OCI-LY7 (cell line): ENCODE measurements around the gene NDOR1. TPM values are rescaled to one million over a fixed set of nuclear protein-coding genes. Genes with fewer than 3 reads are reported as not detected.

Source experiments
- BruUV-seq: library from RNA; stranded (reverse); fragments of 400-500 nt; replicated peaks from 2 replicates; lab custom pipeline; 2021; lab: Mats Ljungman, UMichigan
- CTCF ChIA-PET: fragments of 300-600 bp; sonication (Branson Sonifier 250); formaldehyde crosslinking; loops from one replicate; lab custom pipeline; 2022; ENCODE audit warnings: antibody characterized with exemption; ENCODE audit not compliant: unreplicated experiment; lab: Charles Lee
- POLR2A ChIA-PET: fragments of 300-600 bp; sonication (Branson Sonifier 250); formaldehyde crosslinking; loops from one replicate; lab custom pipeline; 2022; ENCODE audit warnings: antibody characterized with exemption; lab: Charles Lee
- DNase-seq: peaks from one replicate; pipeline ENCODE4 v3.0.0-alpha.2; 2015; ENCODE audit warnings: low spot score
- H2AFZ ChIP-seq: fragments of 200-600 bp; sonication (generic), shearing (Covaris generic); 2 replicates; pipeline ENCODE4 v1.6.1; 2014; ENCODE audit warnings: mild to moderate bottlenecking, antibody characterized with exemption, low read length, moderate library complexity
- H3K27ac ChIP-seq: fragments of 200-600 bp; sonication (generic); 2 replicates; pipeline ENCODE4 v1.5.1; 2014; ENCODE audit warnings: mixed run types, low read depth, mild to moderate bottlenecking, moderate library complexity, low read length, inconsistent platforms; ENCODE audit not compliant: poor library complexity, severe bottlenecking
- H3K36me3 ChIP-seq: fragments of 200-600 bp; sonication (generic); 2 replicates; pipeline ENCODE4 v1.6.1; 2014; ENCODE audit warnings: mild to moderate bottlenecking, antibody characterized with exemption, low read length, moderate library complexity, mixed read lengths; ENCODE audit not compliant: insufficient read depth
- H3K4me1 ChIP-seq: fragments of 200-600 bp; sonication (generic); 2 replicates; pipeline ENCODE4 v1.5.1; 2014; ENCODE audit warnings: mild to moderate bottlenecking, low read length; ENCODE audit not compliant: insufficient read depth, poor library complexity, severe bottlenecking
- H3K4me2 ChIP-seq: fragments of 200-600 bp; sonication (generic); 2 replicates; pipeline ENCODE4 v1.6.1; 2014; ENCODE audit warnings: mild to moderate bottlenecking, low read length
- H3K4me3 ChIP-seq: fragments of 200-600 bp; sonication (generic); 2 replicates; pipeline ENCODE4 v1.5.1; 2014; ENCODE audit warnings: mild to moderate bottlenecking, low read depth, low read length; ENCODE audit not compliant: poor library complexity, severe bottlenecking
- H3K79me2 ChIP-seq: fragments of 200-600 bp; sonication (generic); 2 replicates; pipeline ENCODE4 v1.6.1; 2016; ENCODE audit warnings: low read depth, mild to moderate bottlenecking, low read length, moderate library complexity, mixed read lengths; ENCODE audit not compliant: insufficient read depth
- H3K9me2 ChIP-seq: fragments of 200-600 bp; sonication (generic); 2 replicates; pipeline ENCODE4 v1.6.1; 2016; ENCODE audit warnings: mild to moderate bottlenecking, low read length, mixed read lengths; ENCODE audit not compliant: insufficient read depth
- H3K9me3 ChIP-seq: fragments of 200-600 bp; sonication (generic); 2 replicates; pipeline ENCODE4 v1.6.1; 2014; ENCODE audit warnings: mild to moderate bottlenecking, mixed run types, low read length, mixed read lengths
- H4K20me1 ChIP-seq: fragments of 200-600 bp; sonication (generic); 2 replicates; pipeline ENCODE4 v1.6.1; 2014; ENCODE audit warnings: mild to moderate bottlenecking, antibody characterized with exemption, low read length, moderate library complexity, mixed read lengths; ENCODE audit not compliant: insufficient read depth
- EZH2phosphoT487 ChIP-seq: fragments of 200-600 bp; sonication (generic); IDR thresholded peaks from 2 replicates; pipeline ENCODE4 v1.6.1; 2018; ENCODE audit warnings: low read depth, borderline replicate concordance, mild to moderate bottlenecking, mixed run types, antibody characterized with exemption, low read length, moderate library complexity, mixed read lengths
- intact Hi-C: fragments of 100-400 bp; cut with micrococcal nuclease; formaldehyde crosslinking; loops from one replicate; pipeline ENCODE4 v1.10.0; 2022; ENCODE audit not compliant: unreplicated experiment
- total RNA-seq, 2 experiments: library from RNA; depleted of rRNA in 1 of 2; stranded (reverse); fragments of >200 nt in 1 of 2; shearing (Covaris generic) in 1 of 2; gene quantifications; 2 replicates each; pipeline ENCODE4 v1.2.3, GENCODE V29; 2014 to 2022
- TF ChIP-seq, protein P1 (sequence below): fragments of 200-600 bp; sonication (generic); conservative IDR thresholded peaks from 2 replicates; pipeline ENCODE4 v1.5.1; 2014; ENCODE audit warnings: mild to moderate bottlenecking, antibody characterized with exemption, low read length, moderate library complexity, mixed read lengths

NDOR1 gene
- total RNA-seq, 2 experiments from 2014 or later = 30.4 to 61.9 TPM

DNA sequence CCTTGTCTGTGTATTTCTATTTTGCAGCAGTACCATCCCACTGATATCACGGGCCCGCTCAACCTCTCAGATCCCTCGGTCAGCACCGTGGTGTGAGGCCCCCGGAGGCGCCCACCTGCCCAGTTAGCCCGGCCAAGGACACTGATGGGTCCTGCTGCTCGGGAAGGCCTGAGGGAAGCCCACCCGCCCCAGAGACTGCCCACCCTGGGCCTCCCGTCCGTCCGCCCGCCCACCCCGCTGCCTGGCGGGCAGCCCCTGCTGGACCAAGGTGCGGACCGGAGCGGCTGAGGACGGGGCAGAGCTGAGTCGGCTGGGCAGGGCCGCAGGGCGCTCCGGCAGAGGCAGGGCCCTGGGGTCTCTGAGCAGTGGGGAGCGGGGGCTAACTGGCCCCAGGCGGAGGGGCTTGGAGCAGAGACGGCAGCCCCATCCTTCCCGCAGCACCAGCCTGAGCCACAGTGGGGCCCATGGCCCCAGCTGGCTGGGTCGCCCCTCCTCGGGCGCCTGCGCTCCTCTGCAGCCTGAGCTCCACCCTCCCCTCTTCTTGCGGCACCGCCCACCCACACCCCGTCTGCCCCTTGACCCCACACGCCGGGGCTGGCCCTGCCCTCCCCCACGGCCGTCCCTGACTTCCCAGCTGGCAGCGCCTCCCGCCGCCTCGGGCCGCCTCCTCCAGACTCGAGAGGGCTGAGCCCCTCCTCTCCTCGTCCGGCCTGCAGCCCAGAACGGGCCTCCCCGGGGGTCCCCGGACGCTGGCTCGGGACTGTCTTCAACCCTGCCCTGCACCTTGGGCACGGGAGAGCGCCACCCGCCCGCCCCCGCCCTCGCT lies 37.5 kb upstream of the NDOR1 start:
- no peak overlapping the region for H2AFZ ChIP-seq
- H3K36me3 ChIP-seq = no peaks in the 10 kb centered on the region
- POLR2A ChIA-PET = no interaction called here
- intact Hi-C loops = no loop called here
- CTCF ChIA-PET = interaction anchor here (0.5 kb wide), 1 partner anchor 31 kb away, joined by 3 read pairs; no protein-coding TSS in a partner anchor
- H3K27ac ChIP-seq = no peak overlapping the region
- DNase-seq = no peak
- no peak overlapping the region for H3K4me3 ChIP-seq
- no peaks in the 10 kb centered on the region for H3K79me2 ChIP-seq
- no peaks in the 10 kb centered on the region for H3K9me3 ChIP-seq
- H3K4me2 ChIP-seq = no peak overlapping the region
- peaks cover 4% of the 10 kb centered on the region for H3K4me1 ChIP-seq
- H3K9me2 ChIP-seq = no peaks in the 10 kb centered on the region
- H4K20me1 ChIP-seq = no peaks in the 10 kb centered on the region
- no peak for TF ChIP-seq EZH2phosphoT487
- TF ChIP-seq, protein P1, sequence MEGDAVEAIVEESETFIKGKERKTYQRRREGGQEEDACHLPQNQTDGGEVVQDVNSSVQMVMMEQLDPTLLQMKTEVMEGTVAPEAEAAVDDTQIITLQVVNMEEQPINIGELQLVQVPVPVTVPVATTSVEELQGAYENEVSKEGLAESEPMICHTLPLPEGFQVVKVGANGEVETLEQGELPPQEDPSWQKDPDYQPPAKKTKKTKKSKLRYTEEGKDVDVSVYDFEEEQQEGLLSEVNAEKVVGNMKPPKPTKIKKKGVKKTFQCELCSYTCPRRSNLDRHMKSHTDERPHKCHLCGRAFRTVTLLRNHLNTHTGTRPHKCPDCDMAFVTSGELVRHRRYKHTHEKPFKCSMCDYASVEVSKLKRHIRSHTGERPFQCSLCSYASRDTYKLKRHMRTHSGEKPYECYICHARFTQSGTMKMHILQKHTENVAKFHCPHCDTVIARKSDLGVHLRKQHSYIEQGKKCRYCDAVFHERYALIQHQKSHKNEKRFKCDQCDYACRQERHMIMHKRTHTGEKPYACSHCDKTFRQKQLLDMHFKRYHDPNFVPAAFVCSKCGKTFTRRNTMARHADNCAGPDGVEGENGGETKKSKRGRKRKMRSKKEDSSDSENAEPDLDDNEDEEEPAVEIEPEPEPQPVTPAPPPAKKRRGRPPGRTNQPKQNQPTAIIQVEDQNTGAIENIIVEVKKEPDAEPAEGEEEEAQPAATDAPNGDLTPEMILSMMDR = no peak
- BruUV-seq = no TSS peak

DNA sequence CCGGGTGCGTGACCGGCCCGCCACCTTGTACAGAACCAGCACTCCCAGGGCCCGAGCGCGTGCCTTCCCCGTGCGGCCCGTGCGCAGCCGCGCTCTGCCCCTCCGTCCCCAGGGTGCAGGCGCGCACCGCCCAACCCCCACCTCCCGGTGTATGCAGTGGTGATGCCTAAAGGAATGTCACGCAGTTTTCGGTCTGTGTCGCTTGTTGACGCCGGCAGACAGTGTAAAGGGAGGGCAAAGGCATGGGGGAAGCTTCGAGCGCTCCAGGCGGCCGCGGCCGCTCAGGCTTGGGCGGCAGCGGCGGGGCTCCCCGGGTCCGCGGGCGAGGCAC lies 37.0 kb upstream of the NDOR1 start:
- peaks cover 4% of the 10 kb centered on the region for H3K4me1 ChIP-seq
- H3K36me3 ChIP-seq = no peaks in the 10 kb centered on the region
- peak overlapping the region; percentile 26 for H3K4me3 ChIP-seq
- POLR2A ChIA-PET = no interaction called here
- no peaks in the 10 kb centered on the region for H3K79me2 ChIP-seq
- no TSS peak for BruUV-seq
- H2AFZ ChIP-seq = no peak overlapping the region
- TF ChIP-seq, protein P1 = no peak
- TF ChIP-seq EZH2phosphoT487 = peak; percentile 35; the same call in 1 of the 2 replicates
- peak overlapping the region; percentile 50; the same call in 1 of the 2 replicates for H3K4me2 ChIP-seq
- intact Hi-C loops = no loop called here
- CTCF ChIA-PET = interaction anchor here (0.5 kb wide), 1 partner anchor 32 kb away, joined by 3 read pairs; no protein-coding TSS in a partner anchor
- H3K9me2 ChIP-seq = no peaks in the 10 kb centered on the region
- no peaks in the 10 kb centered on the region for H3K9me3 ChIP-seq
- no peaks in the 10 kb centered on the region for H4K20me1 ChIP-seq
- DNase-seq = no peak
- no peak overlapping the region for H3K27ac ChIP-seq
